ENCODE measurements around the gene PIGS.

The PIGS gene

GRCh38 chr17:28505986-28506665 is 65.2 kb downstream of the PIGS start, which contains the start of gene FOXN1:
Gene FOXN1, plus strand, starts transcription at chr17:28506348. Its CDS starts 17,622 bp downstream, at chr17:28523970.
- no peak for DNase-seq

- DNase-seq = no peak
Measured at GRCh38 chr17:28503420-28503819, 67.9 kb downstream of the PIGS start.
